Measurements from ENCODE around the gene GAGE12C.
"Not testable (repeated sequence)": the region's sequence is repeated elsewhere in the genome, so short reads cannot be mapped to it uniquely, and the experiment has no call there.

Gene GAGE12C

GRCh38 chrX:49531877-49532276 is at the start of gene GAGE12C:
Gene GAGE12C, plus strand, starts transcription at chrX:49532177. Its CDS starts 1,155 bp downstream, at chrX:49533332.
- in situ Hi-C loops (cut with HindIII; ENCODE audit: low sequenced_read_pairs) = not testable (repeated sequence)

- in situ Hi-C loops (cut with HindIII; ENCODE audit: low sequenced_read_pairs) = not testable (repeated sequence)
These were observed 9.5 kb downstream of the GAGE12C start, which contains the start of gene GAGE12D for GRCh38 chrX:49541433-49541832. Gene GAGE12D, plus strand, starts transcription at chrX:49541733. Its CDS starts 1,155 bp downstream, at chrX:49542888.

- in situ Hi-C loops (cut with HindIII; ENCODE audit: low sequenced_read_pairs) = not testable (repeated sequence)
These were observed 19.0 kb downstream of the GAGE12C start, which contains the start of gene GAGE12E for GRCh38 chrX:49550989-49551388. Gene GAGE12E, plus strand, starts transcription at chrX:49551289. Its CDS starts 1,155 bp downstream, at chrX:49552444.

GRCh38 chrX:49560542-49560941 is 28.6 kb downstream of the GAGE12C start, which contains the start of gene GAGE12F:
Gene GAGE12F, plus strand, starts transcription at chrX:49560842. Its CDS starts 1,155 bp downstream, at chrX:49561997.
- in situ Hi-C loops (cut with HindIII; ENCODE audit: low sequenced_read_pairs) = not testable (repeated sequence)

GRCh38 chrX:49568728-49569127 is 36.8 kb downstream of the GAGE12C start:
- in situ Hi-C loops (cut with HindIII; ENCODE audit: low sequenced_read_pairs) = not testable (repeated sequence)

GRCh38 chrX:49569152-49569551 is 37.2 kb downstream of the GAGE12C start:
- in situ Hi-C loops (cut with HindIII; ENCODE audit: low sequenced_read_pairs) = not testable (repeated sequence)

GRCh38 chrX:49570100-49570499 is 38.1 kb downstream of the GAGE12C start, which contains the start of gene GAGE12G:
Gene GAGE12G, plus strand, starts transcription at chrX:49570400. Its CDS starts 1,155 bp downstream, at chrX:49571555.
- in situ Hi-C loops (cut with HindIII; ENCODE audit: low sequenced_read_pairs) = not testable (repeated sequence)

- in situ Hi-C loops (cut with HindIII; ENCODE audit: low sequenced_read_pairs) = not testable (repeated sequence)
These were observed 47.7 kb downstream of the GAGE12C start, which contains the start of gene GAGE12H for GRCh38 chrX:49579649-49580048. Gene GAGE12H, plus strand, starts transcription at chrX:49579949. Its CDS starts 1,155 bp downstream, at chrX:49581104.

All from DLD1 (cell line).